K562 (cell line): ENCODE measurements around the gene PDZD2. TPM values are rescaled to one million over a fixed set of nuclear protein-coding genes. Genes with fewer than 3 reads are reported as not detected.

Experiments used
- CC2D1A ChIP-seq: fragments of 450-650 bp; IDR thresholded peaks from 2 replicates; pipeline ENCODE4 v1.6.1; 2017; ENCODE audit warnings: mild to moderate bottlenecking
- RBM25 ChIP-seq: fragments of 200-400 bp; formaldehyde crosslinking; IDR thresholded peaks from 2 replicates; pipeline ENCODE4 v1.6.1; 2018; ENCODE audit warnings: low read length, low read depth, moderate library complexity; ENCODE audit not compliant: severe bottlenecking
- SAFB2 ChIP-seq: fragments of 200-400 bp; formaldehyde crosslinking; IDR thresholded peaks from 2 replicates; pipeline ENCODE4 v1.6.1; 2018; ENCODE audit warnings: borderline replicate concordance, low read length, low read depth, moderate library complexity; ENCODE audit not compliant: severe bottlenecking
- YBX1 ChIP-seq: fragments of 450-650 bp; IDR thresholded peaks from 2 replicates; pipeline ENCODE4 v1.7.1; 2016; ENCODE audit warnings: mild to moderate bottlenecking
- ZBTB1 ChIP-seq: sonication (generic); formaldehyde crosslinking; IDR thresholded peaks from 2 replicates; pipeline ENCODE4 v1.8.1; 2023; ENCODE audit warnings: missing genetic modification reagents, low read depth, mild to moderate bottlenecking, borderline replicate concordance
- ZNF121 ChIP-seq: sonication (generic); formaldehyde crosslinking; conservative IDR thresholded peaks from 2 replicates; pipeline ENCODE4 v1.8.0; 2022; ENCODE audit warnings: missing genetic modification reagents
- polyA plus RNA-seq, 8 experiments: library from polyadenylated mRNA; depleted of rRNA in 4 of 8; stranded (reverse) in 5 of 8; unstranded in 3 of 8; fragments of >200 nt; fragmentation: Nextera tagmentation in 2 of 8; fragmentation: Illumina TruSeq in 1 of 8; extraction: Ambion mirVana in 2 of 8; extraction: Trizol in 1 of 8; gene quantifications; 2 replicates each; pipeline versions ENCODE4 v1.2.1 to v1.2.3, GENCODE V29; 2011 to 2014; ENCODE audit warnings: inconsistent platforms in 1 of 8, missing spikeins in 1 of 8
- total RNA-seq, 7 experiments: library from RNA; depleted of rRNA in 6 of 7; stranded (reverse); fragments of >200 nt in 6 of 7; fragmentation: Illumina TruSeq in 2 of 7; extraction: Trizol in 2 of 7; gene quantifications; 2 replicates each; pipeline versions ENCODE4 v1.2.1 to v1.2.3, GENCODE V29; 2011 to 2021; ENCODE audit warnings: low replicate concordance in 1 of 7
- TF ChIP-seq, protein P1 (sequence below), 2 experiments: IDR thresholded peaks; 2 replicates each; pipeline ENCODE4 v1.6.1; 2011; ENCODE audit warnings: borderline replicate concordance in 1 of 2, control low read depth in 1 of 2, low read depth in 1 of 2, low read length in 1 of 2, mild to moderate bottlenecking in 1 of 2, mixed read lengths in 1 of 2, moderate library complexity in 1 of 2; ENCODE audit not compliant: insufficient read depth in 1 of 2, insufficient read length in 1 of 2, poor library complexity in 1 of 2, severe bottlenecking in 1 of 2; ENCODE audit errors: extremely low read depth in 1 of 2
- TF ChIP-seq, protein P2 (sequence below): fragments of 450-650 bp; IDR thresholded peaks from 2 replicates; pipeline ENCODE4 v1.6.1; 2016; ENCODE audit warnings: borderline replicate concordance

PDZD2 gene
- total and polyA plus RNA-seq, 9 of the 15 experiments (the other 6 are each of a cell fraction or from before 2014, with no cell fraction given): 0.02 to 0.08 (median 0.04) TPM; not detected in 6

DNA sequence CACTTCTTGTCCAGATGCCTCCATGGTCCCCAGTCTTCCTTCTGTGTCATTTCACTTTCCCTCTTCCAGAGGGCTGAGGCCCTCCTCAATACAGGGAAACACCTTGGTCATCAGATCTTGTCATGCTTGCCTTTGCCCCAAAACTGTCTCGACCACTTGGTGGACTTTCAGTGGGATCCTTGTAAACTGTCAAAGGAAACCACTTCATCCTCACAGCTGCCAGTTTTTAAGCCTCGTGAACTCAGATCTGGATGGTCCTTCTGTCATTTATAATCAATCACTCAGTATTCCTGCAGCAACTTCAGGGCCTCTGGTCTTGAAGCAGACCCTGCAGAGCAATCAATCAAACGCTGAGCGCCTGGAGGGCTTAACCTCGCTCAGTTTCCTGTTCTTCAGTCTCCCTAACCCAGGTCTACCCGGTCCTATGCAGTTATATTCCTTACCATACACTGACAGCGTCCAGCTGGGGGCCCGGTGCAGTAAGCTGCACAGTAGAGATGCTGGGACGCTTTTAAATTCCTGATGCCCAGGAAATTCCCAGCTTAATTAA, 460.6 kb downstream of the PDZD2 start (continued):
- TF ChIP-seq, protein P1, sequence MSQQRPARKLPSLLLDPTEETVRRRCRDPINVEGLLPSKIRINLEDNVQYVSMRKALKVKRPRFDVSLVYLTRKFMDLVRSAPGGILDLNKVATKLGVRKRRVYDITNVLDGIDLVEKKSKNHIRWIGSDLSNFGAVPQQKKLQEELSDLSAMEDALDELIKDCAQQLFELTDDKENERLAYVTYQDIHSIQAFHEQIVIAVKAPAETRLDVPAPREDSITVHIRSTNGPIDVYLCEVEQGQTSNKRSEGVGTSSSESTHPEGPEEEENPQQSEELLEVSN (IDR thresholded peaks at IDR 0.05; ENCODE audit: borderline replicate concordance in 1 of 2, extremely low read depth in 1 of 2, insufficient read depth in 1 of 2, insufficient read length in 1 of 2, low read depth in 1 of 2, low read length in 1 of 2, poor library complexity in 1 of 2, severe bottlenecking in 1 of 2): no peak
- TF ChIP-seq CC2D1A: no peak
- TF ChIP-seq, protein P2, sequence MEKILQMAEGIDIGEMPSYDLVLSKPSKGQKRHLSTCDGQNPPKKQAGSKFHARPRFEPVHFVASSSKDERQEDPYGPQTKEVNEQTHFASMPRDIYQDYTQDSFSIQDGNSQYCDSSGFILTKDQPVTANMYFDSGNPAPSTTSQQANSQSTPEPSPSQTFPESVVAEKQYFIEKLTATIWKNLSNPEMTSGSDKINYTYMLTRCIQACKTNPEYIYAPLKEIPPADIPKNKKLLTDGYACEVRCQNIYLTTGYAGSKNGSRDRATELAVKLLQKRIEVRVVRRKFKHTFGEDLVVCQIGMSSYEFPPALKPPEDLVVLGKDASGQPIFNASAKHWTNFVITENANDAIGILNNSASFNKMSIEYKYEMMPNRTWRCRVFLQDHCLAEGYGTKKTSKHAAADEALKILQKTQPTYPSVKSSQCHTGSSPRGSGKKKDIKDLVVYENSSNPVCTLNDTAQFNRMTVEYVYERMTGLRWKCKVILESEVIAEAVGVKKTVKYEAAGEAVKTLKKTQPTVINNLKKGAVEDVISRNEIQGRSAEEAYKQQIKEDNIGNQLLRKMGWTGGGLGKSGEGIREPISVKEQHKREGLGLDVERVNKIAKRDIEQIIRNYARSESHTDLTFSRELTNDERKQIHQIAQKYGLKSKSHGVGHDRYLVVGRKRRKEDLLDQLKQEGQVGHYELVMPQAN: no peak
- TF ChIP-seq ZNF121 (CRISPR knock-in tag): no peak
- TF ChIP-seq SAFB2: no peak
- no peak for TF ChIP-seq RBM25
- TF ChIP-seq YBX1: no peak
- TF ChIP-seq ZBTB1: no peak
